ENCODE measurements around the gene PCDH9.
"Not testable (repeated sequence)": the region's sequence is repeated elsewhere in the genome, so short reads cannot be mapped to it uniquely, and the experiment has no call there.

Gene PCDH9

DNA sequence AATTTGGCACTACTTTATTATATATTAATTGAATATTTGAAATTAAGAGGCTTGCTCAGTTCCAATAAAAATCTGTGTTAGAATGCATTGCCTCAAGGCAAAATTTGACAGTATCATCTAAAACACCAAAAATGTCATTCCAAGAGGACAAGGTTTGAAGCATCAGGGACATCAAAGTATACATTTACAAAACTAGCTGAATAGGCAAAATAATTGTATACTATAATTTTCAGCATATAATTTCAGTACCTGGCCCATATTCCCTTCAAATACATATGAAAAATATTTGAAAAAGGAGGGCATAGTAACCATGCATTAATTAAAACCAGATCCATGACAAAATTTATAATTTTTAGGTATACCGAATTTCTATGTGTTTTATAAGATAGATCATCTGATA, 963.8 kb downstream of the PCDH9 start:
- Mint-ChIP-seq H3K27ac (no peak overlapping the region), H3K9me3 (peaks cover 10% of the 10 kb centered on the region), H3K36me3 (ENCODE audit: low read depth) (no peaks in the 10 kb centered on the region), H3K4me1 (ENCODE audit: low read depth) (no peaks in the 10 kb centered on the region), H3K4me3 (no peak overlapping the region), H3K27me3 (no peaks in the 10 kb centered on the region)
- intact Hi-C loops (cut with micrococcal nuclease), result no loop called here

DNA sequence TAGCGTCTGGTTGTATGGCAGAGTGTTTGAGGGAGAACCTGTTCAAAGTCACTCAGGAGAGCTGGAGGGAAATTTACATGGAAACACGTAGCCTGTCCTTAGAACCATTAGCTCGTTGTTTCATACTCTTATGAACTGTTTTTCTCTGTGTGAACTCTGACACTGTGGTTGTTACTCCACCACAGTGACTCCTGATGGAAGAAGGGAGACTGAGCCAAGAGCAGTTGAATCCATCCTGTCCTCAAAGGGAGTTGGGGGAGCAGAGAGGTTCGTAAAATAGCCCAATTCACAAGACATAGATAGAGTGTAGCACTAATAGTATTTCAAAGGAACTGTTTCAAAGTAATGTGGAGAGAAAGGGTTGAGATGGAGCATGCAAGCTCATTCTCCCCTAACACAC, 964.8 kb downstream of the PCDH9 start:
- H3K36me3 Mint-ChIP-seq (ENCODE audit: low read depth), result no peaks in the 10 kb centered on the region
- intact Hi-C loops (cut with micrococcal nuclease), result no loop called here
- no peak overlapping the region for H3K27ac Mint-ChIP-seq
- H3K4me3 Mint-ChIP-seq, result no peak overlapping the region
- peaks cover 16% of the 10 kb centered on the region for H3K9me3 Mint-ChIP-seq
- H3K27me3 Mint-ChIP-seq, result no peaks in the 10 kb centered on the region
- H3K4me1 Mint-ChIP-seq (ENCODE audit: low read depth), result no peaks in the 10 kb centered on the region

DNA sequence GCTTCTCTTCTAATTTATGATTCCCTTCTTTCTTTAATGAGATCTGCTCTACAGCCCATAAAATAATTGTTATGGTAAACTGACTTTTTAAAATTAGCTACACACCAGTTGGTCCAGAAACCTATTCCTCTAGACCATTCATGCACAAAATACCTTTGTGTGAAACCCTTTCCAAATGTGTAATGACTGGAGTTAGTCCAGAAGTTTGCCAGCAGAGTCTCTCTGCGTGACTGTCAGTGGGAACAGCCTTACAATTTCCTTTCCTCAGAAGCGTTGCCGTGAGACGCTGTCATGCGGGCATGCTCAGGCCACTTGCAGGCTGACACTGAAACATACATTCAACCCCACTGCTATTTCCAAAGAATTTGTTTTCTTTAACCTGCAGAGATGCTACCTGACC, 965.2 kb downstream of the PCDH9 start:
- H3K36me3 Mint-ChIP-seq (ENCODE audit: low read depth), result no peaks in the 10 kb centered on the region
- no peak overlapping the region for H3K4me3 Mint-ChIP-seq
- intact Hi-C loops (cut with micrococcal nuclease), result no loop called here
- peaks cover 20% of the 10 kb centered on the region for H3K9me3 Mint-ChIP-seq
- H3K27me3 Mint-ChIP-seq, result no peaks in the 10 kb centered on the region
- no peak overlapping the region for H3K27ac Mint-ChIP-seq
- H3K4me1 Mint-ChIP-seq (ENCODE audit: low read depth), result no peaks in the 10 kb centered on the region

DNA sequence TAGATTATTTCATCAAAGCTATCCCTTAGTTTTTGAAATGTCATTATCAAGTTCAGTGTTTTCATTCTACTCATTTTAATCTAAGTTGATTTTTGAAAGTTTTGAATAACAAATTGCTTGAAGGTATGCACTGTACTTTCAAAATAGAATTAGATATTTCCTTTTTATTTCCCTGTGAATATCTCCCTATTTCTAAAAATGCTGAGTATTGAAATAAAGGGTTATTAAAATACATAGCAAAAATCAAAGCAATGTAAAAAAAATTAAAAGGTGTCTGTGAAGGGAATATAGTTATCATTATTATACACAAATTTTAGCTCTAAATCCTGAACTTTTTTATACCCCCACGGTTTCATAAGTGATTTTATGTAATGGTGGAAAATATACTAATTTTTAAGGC, 967.8 kb downstream of the PCDH9 start:
- H3K36me3 Mint-ChIP-seq (ENCODE audit: low read depth), result no peaks in the 10 kb centered on the region
- H3K4me1 Mint-ChIP-seq (ENCODE audit: low read depth), result no peaks in the 10 kb centered on the region
- H3K27me3 Mint-ChIP-seq, result no peaks in the 10 kb centered on the region
- no peak overlapping the region for H3K27ac Mint-ChIP-seq
- intact Hi-C loops (cut with micrococcal nuclease), result no loop called here
- peaks cover 41% of the 10 kb centered on the region for H3K9me3 Mint-ChIP-seq
- H3K4me3 Mint-ChIP-seq, result no peak overlapping the region

DNA sequence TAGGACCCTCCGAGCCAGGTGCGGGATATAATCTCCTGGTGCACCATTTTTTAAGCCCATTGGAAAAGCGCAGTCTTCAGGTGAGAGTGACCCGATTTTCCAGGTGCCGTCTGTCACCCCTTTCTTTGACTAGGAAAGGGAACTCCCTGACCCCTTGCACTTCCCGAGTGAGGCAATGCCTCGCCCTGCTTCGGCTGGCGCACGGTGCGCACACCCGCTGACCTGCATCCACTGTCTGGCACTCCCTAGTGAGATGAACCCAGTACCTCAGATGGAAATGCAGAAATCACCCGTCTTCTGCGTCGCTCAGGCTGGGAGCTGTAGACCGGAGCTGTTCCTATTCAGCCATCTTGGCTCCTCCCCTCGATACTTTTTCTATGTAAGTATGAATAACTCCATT, 970.7 kb downstream of the PCDH9 start:
- H3K4me3 Mint-ChIP-seq; H3K27ac Mint-ChIP-seq; H3K27me3 Mint-ChIP-seq; intact Hi-C loops (cut with micrococcal nuclease); H3K36me3 Mint-ChIP-seq (ENCODE audit: low read depth); H3K4me1 Mint-ChIP-seq (ENCODE audit: low read depth): not testable (repeated sequence)
- peaks cover 40% of the 10 kb centered on the region for H3K9me3 Mint-ChIP-seq

Data from dendritic cell treated with granulocyte-macrophage colony-stimulating factor and Interleukin-4, amounts not matched to agents 40 ng/mL and 50 ng/mL, for 4 days (primary cell).